Naive thymus-derived CD4-positive, alpha-beta T cell (primary cell): ENCODE measurements around the gene GPR146. TPM values are rescaled to one million over a fixed set of nuclear protein-coding genes. Genes with fewer than 3 reads are reported as not detected.

Experiments
- ATAC-seq: fragments of 150-1000 bp; cut with Tn5 transposase; 2 replicates; pipeline ENCODE4 v1.10.0; 2021; ENCODE audit warnings: mild to moderate bottlenecking, moderate library complexity
- CTCF ChIA-PET: fragments of 350-600 bp; sonication (Branson Sonifier 250); formaldehyde crosslinking; loops from one replicate; lab custom pipeline; 2021; ENCODE audit warnings: antibody characterized with exemption; lab: Charles Lee
- POLR2A ChIA-PET: fragments of 350-600 bp; sonication (Branson Sonifier 250); formaldehyde crosslinking; loops from one replicate; lab custom pipeline; 2021; ENCODE audit warnings: antibody characterized with exemption, inconsistent platforms; lab: Charles Lee
- DNase-seq, 9 donors: peaks; one replicate each; pipeline versions ENCODE4 v3.0.0 to v3.0.0-alpha.2; 2020 to 2022; ENCODE audit warnings: mixed read lengths in 1 of 9
- H3K27ac ChIP-seq: one replicate; pipeline ENCODE4 v1.7.0; 2013; ENCODE audit warnings: mild to moderate bottlenecking, low read depth, low read length, moderate library complexity
- H3K27me3 ChIP-seq, 2 donors: one replicate each; pipeline ENCODE4 v1.7.0; 2013; ENCODE audit warnings: low read length in 2 of 2, mild to moderate bottlenecking in 2 of 2, moderate library complexity in 2 of 2; ENCODE audit not compliant: control insufficient read depth in 2 of 2, insufficient read depth in 2 of 2
- H3K36me3 ChIP-seq, 3 experiments: 1 replicate in 2 of 3; 2 replicates in 1 of 3; pipeline ENCODE4 v1.7.0; 2013; ENCODE audit warnings: low read length in 3 of 3, mild to moderate bottlenecking in 3 of 3, moderate library complexity in 1 of 3; ENCODE audit not compliant: insufficient read depth in 3 of 3, control insufficient read depth in 2 of 3
- H3K4me1 ChIP-seq, 2 donors: one replicate each; pipeline ENCODE4 v1.7.0; 2013; ENCODE audit warnings: low read length in 2 of 2, mild to moderate bottlenecking in 2 of 2, moderate library complexity in 1 of 2; ENCODE audit not compliant: control insufficient read depth in 2 of 2, insufficient read depth in 2 of 2
- H3K4me3 ChIP-seq: 2 replicates; pipeline ENCODE4 v1.7.0; 2013; ENCODE audit warnings: mild to moderate bottlenecking, low read length
- H3K9me3 ChIP-seq, 3 experiments: 1 replicate in 2 of 3; 2 replicates in 1 of 3; pipeline ENCODE4 v1.7.0; 2013; ENCODE audit warnings: low read length in 3 of 3; ENCODE audit not compliant: control insufficient read depth in 2 of 3
- H3K27ac Mint-ChIP-seq, 9 donors: one replicate each; pipeline ENCODE4 v1.8.0; 2020 to 2022; ENCODE audit warnings: mixed read lengths in 9 of 9, mild to moderate bottlenecking in 8 of 9, moderate library complexity in 5 of 9, inconsistent platforms in 2 of 9
- H3K27me3 Mint-ChIP-seq, 5 donors: one replicate each; pipeline ENCODE4 v1.8.0; 2021 to 2022; ENCODE audit warnings: mixed read lengths in 5 of 5, mild to moderate bottlenecking in 1 of 5
- H3K36me3 Mint-ChIP-seq, 5 donors: one replicate each; pipeline ENCODE4 v1.8.0; 2020 to 2022; ENCODE audit warnings: mixed read lengths in 5 of 5, mild to moderate bottlenecking in 3 of 5, inconsistent platforms in 1 of 5
- H3K4me1 Mint-ChIP-seq, 7 donors: one replicate each; pipeline ENCODE4 v1.8.0; 2020 to 2022; ENCODE audit warnings: mixed read lengths in 7 of 7, mild to moderate bottlenecking in 3 of 7, inconsistent platforms in 1 of 7
- H3K4me3 Mint-ChIP-seq, 10 donors: one replicate each; pipeline ENCODE4 v1.8.0; 2020 to 2022; ENCODE audit warnings: mild to moderate bottlenecking in 10 of 10, mixed read lengths in 10 of 10, moderate library complexity in 6 of 10, inconsistent platforms in 2 of 10
- H3K9me3 Mint-ChIP-seq, 11 donors: one replicate each; pipeline ENCODE4 v1.8.0; 2020 to 2022; ENCODE audit warnings: mixed read lengths in 11 of 11, mild to moderate bottlenecking in 4 of 11, inconsistent platforms in 1 of 11, moderate library complexity in 1 of 11
- intact Hi-C, 2 donors: fragments of 100-400 bp; cut with micrococcal nuclease; formaldehyde crosslinking; loops; one replicate each; pipeline ENCODE4 v1.15.1; 2023
- polyA plus RNA-seq, 2 donors: library from polyadenylated mRNA; unstranded; fragments of 300-500 nt; fragmentation: Illumina TruSeq; gene quantifications; one replicate each; pipeline ENCODE4 v1.2.3, GENCODE V29; 2021
- total RNA-seq, 6 experiments: library from RNA in 5 of 6; stranded (reverse) in 5 of 6; gene quantifications; 1 replicate in 5 of 6; 2 replicates in 1 of 6; pipeline ENCODE4 v1.2.3 and lab custom pipeline; 2021 to 2026

GPR146 gene
- total and polyA plus RNA-seq, 7 experiments from 2014 or later: 10.1 to 26.5 (median 15.9) TPM

DNA sequence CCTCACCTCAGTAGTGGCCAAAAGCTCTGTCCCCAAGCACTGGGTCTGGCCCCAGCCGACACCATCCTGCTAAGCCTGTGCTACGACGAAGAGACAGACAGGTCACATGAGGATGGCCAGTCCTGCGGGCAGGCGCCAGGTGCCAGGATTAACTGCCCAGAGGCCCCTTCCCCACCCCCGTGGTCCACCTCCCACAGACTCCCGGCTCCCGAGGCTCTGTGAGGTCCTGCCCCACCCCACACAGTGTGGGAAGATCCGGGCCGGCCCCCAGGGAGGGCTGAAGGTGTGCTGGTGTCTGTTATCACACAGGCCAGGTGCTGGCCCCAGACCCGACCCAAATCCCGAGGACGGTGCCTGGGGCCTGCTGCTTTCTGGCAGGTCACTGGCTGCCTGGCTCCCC lies 34.1 kb upstream of the GPR146 start:
- intact Hi-C loops: no loop called here
- DNase-seq (no peak), ATAC-seq (no peak)
- Histone ChIP-seq H3K4me3 (no peak overlapping the region), H3K36me3 (peaks cover 0 to 33% (median 0%) of the 10 kb centered on the region in 3 experiments), H3K4me1 (peaks cover 5 to 10% of the 10 kb centered on the region in 2 donors), H3K9me3 (no peaks in the 10 kb centered on the region), H3K27ac (no peak overlapping the region), H3K27me3 (no peaks in the 10 kb centered on the region)
- Mint-ChIP-seq H3K4me3 (no peak overlapping the region), H3K4me1 (peaks cover 10 to 21% (median 15%) of the 10 kb centered on the region in 7 donors), H3K27me3 (no peaks in the 10 kb centered on the region), H3K9me3 (peaks cover 0 to 4% (median 0%) of the 10 kb centered on the region in 11 donors), H3K27ac (no peak overlapping the region), H3K36me3 (peaks cover 0 to 14% (median 4%) of the 10 kb centered on the region in 5 donors)
- CTCF ChIA-PET: no interaction called here
- POLR2A ChIA-PET: no interaction called here

DNA sequence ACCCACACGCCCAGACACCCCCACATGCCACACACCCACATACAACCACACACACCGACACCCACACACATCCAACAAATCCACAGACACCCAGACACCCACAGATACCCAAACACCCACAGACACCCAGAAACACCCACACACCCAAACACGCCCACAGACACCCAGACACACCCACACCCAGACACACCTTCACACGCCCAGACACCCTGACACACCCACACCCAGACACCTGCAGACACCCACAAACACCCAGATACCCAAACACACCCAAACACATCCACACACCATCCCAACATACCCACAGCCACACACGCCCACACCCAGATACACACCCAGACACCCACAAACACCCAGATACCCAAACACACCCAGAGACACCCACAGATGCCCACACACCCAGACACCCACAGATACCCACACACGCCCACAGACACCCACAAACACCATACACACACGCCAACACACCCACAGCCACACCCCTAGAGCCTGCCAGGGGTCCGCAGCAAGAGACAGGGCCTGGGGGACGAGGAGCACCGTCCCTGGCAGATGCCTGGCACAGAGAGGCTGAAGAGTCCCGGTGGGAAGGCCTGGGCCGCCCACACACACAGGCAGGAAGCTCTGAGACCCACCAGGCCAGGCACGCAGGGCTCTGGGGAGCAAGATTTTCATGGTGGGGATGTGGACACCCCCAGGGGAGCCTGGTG lies 32.9 kb upstream of the GPR146 start:
- Histone ChIP-seq H3K4me1 (peaks cover 5 to 10% of the 10 kb centered on the region in 2 donors), H3K27ac (no peak overlapping the region), H3K27me3 (no peaks in the 10 kb centered on the region), H3K9me3 (no peaks in the 10 kb centered on the region), H3K4me3 (no peak overlapping the region), H3K36me3 (peaks cover 0 to 33% (median 0%) of the 10 kb centered on the region in 3 experiments)
- peak; percentile 57 for ATAC-seq
- intact Hi-C loops: no loop called here
- ChIA-PET CTCF (interaction anchor here (1.1 kb wide), 1 partner anchor 18 kb away, joined by 3 read pairs; no protein-coding TSS in a partner anchor), POLR2A (interaction anchor here (1.3 kb wide), 1 partner anchor 33 kb away, joined by 3 read pairs; the partner anchor contains the start of gene GPR146)
- peaks cover 10 to 22% (median 15%) of the 10 kb centered on the region in 7 donors for H3K4me1 Mint-ChIP-seq
- H3K9me3 Mint-ChIP-seq: peaks cover 0 to 4% (median 0%) of the 10 kb centered on the region in 11 donors
- H3K36me3 Mint-ChIP-seq: peaks cover 0 to 11% (median 0%) of the 10 kb centered on the region in 5 donors
- H3K27ac Mint-ChIP-seq: peak overlapping the region in 4 of 9 donors; percentile 45 to 83 (median 70)
- no peak for DNase-seq
- H3K27me3 Mint-ChIP-seq: no peaks in the 10 kb centered on the region
- H3K4me3 Mint-ChIP-seq: no peak overlapping the region

DNA sequence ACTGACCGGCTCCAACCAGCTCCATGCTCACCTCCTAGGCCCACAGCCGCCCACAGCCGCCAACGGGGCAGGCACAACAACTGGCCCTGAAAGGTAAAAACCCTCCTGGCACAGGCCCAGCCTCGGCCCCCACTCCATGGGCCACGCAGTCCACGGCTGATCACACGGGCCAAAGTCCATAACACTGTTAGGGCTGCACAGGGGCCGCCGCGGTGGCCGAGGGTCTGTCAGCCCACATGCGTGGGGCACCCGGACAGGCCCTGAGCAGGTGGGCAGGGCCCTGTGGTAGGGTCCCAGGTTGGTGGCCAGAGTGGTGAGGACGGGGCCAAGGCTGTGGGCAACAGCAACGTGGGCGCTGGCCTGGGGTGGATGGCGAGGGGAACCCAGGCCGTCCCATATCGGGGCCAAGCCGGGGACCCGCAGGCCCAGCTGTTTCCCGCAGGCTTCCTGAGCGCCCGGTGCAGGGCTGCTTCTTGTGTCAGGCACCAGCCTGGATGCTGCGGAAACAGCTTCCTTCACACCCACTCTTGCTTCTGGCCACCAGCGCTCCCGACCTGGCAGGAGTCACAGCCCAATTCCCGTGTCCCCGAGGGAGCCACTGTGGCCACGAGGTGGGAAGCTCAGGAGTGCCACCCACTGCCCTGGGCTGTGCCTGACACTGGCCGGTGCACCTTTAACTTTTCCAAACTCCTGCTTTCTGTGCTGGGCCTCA lies 32.2 kb upstream of the GPR146 start:
- ChIA-PET CTCF (interaction anchor here (1.0 kb wide), 1 partner anchor 18 kb away, joined by 3 read pairs; no protein-coding TSS in a partner anchor), POLR2A (interaction anchor here (1.3 kb wide), 1 partner anchor 32 kb away, joined by 3 read pairs; the partner anchor contains the start of gene GPR146)
- no peak overlapping the region for H3K4me3 Mint-ChIP-seq
- no peaks in the 10 kb centered on the region for H3K27me3 Mint-ChIP-seq
- H3K27ac ChIP-seq: no peak overlapping the region
- ATAC-seq: no peak
- H3K4me1 ChIP-seq: peaks cover 5 to 10% of the 10 kb centered on the region in 2 donors
- peaks cover 10 to 22% (median 15%) of the 10 kb centered on the region in 7 donors for H3K4me1 Mint-ChIP-seq
- no peak for DNase-seq
- H3K36me3 Mint-ChIP-seq: peaks cover 0 to 11% (median 0%) of the 10 kb centered on the region in 5 donors
- H3K27ac Mint-ChIP-seq: peak overlapping the region in 1 of 9 donors; percentile 83
- H3K9me3 Mint-ChIP-seq: peaks cover 0 to 4% (median 0%) of the 10 kb centered on the region in 11 donors
- no peak overlapping the region for H3K4me3 ChIP-seq
- no peaks in the 10 kb centered on the region for H3K27me3 ChIP-seq
- peaks cover 0 to 27% (median 0%) of the 10 kb centered on the region in 3 experiments for H3K36me3 ChIP-seq
- no peaks in the 10 kb centered on the region for H3K9me3 ChIP-seq
- intact Hi-C loops: no loop called here

DNA sequence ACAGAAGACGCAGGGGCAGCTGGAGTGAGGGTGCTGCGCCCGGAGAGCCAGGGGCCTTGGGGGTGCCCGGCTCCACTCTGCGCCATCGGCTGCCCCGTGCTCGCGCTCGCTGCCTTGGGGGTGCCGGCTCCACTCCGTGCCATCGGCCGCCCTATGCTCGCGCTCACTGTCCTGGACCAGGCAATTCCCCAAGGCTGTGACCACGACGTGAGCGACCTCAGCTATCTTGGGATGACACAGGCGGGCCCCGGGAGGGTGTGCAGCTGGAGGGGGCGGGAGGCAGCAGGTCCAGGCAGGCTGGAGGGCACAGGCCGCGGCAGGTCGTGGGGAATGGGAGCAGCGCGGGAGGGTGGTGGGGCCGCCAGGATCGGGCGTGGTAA lies 31.6 kb upstream of the GPR146 start:
- no peaks in the 10 kb centered on the region for H3K9me3 ChIP-seq
- POLR2A ChIA-PET: interaction anchor here (1.3 kb wide), 1 partner anchor 31 kb away, joined by 3 read pairs; the partner anchor contains the start of gene GPR146

DNA sequence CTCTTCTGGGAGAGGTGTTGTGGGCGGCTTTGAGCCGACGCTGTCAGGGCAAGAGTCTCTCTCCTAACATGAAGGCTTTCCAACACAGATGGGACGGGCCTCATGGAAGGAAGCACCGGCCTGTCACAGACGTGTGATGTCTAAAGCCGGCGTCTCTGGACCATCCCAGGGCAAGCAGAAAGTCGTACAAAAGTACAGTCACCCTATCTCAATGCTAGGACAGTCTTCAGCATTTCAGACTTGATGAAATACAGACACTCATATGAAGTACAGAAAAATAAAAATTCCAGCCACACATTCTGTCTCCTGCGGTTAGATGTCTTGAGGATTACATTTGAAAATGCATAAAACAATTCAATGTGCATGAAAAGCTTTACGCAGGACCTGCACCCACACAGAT lies 30.8 kb upstream of the GPR146 start:
- H3K27ac Mint-ChIP-seq: peak overlapping the region in 4 of 9 donors; percentile 51 to 75 (median 63)
- intact Hi-C loops: no loop called here
- Histone ChIP-seq H3K27me3 (no peaks in the 10 kb centered on the region), H3K4me3 (no peak overlapping the region), H3K9me3 (no peaks in the 10 kb centered on the region), H3K36me3 (peaks cover 0 to 16% (median 0%) of the 10 kb centered on the region in 3 experiments), H3K4me1 (peaks cover 5 to 10% of the 10 kb centered on the region in 2 donors), H3K27ac (no peak overlapping the region)
- ATAC-seq (no peak), DNase-seq (no peak)
- peaks cover 0 to 15% (median 0%) of the 10 kb centered on the region in 5 donors for H3K36me3 Mint-ChIP-seq
- ChIA-PET POLR2A (no interaction called here), CTCF (no interaction called here)
- H3K4me3 Mint-ChIP-seq: no peak overlapping the region
- no peaks in the 10 kb centered on the region for H3K27me3 Mint-ChIP-seq
- peaks cover 0 to 4% (median 0%) of the 10 kb centered on the region in 11 donors for H3K9me3 Mint-ChIP-seq
- peaks cover 16 to 31% (median 24%) of the 10 kb centered on the region in 7 donors for H3K4me1 Mint-ChIP-seq

More for the DNA sequence above, 31.6 kb upstream of the GPR146 start:
- H3K36me3 ChIP-seq: peaks cover 0 to 21% (median 0%) of the 10 kb centered on the region in 3 experiments
- peaks cover 5 to 10% of the 10 kb centered on the region in 2 donors for H3K4me1 ChIP-seq
- CTCF ChIA-PET: interaction anchor here (1.0 kb wide), 1 partner anchor 19 kb away, joined by 3 read pairs; no protein-coding TSS in a partner anchor
- Mint-ChIP-seq H3K4me1 (peaks cover 10 to 22% (median 15%) of the 10 kb centered on the region in 7 donors), H3K27ac (no peak overlapping the region), H3K4me3 (no peak overlapping the region), H3K27me3 (no peaks in the 10 kb centered on the region), H3K9me3 (peaks cover 0 to 4% (median 0%) of the 10 kb centered on the region in 11 donors), H3K36me3 (peaks cover 0 to 11% (median 0%) of the 10 kb centered on the region in 5 donors)
- DNase-seq (no peak), ATAC-seq (no peak)
- H3K27me3 ChIP-seq: no peaks in the 10 kb centered on the region
- H3K4me3 ChIP-seq: no peak overlapping the region
- no peak overlapping the region for H3K27ac ChIP-seq
- intact Hi-C loops: no loop called here

DNA sequence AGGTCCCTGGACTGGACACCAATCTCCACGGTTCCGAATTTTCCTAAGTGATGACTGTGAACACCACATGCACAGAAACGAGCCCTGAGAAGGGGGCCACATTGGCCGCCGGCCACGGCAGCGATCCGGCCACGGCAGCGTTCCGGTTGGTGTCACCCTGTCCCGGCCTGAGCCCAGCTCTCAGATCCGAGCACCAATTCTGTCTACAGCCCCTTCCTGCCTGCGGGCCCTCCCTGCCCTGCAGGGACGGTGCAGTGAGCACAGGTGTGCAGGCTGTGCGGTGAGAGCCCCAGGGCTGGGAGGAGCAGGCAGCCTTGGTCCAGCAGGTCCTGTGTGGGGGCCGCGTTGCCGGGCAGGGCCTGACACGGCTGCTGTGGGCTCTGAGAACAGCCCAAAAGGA lies 29.7 kb upstream of the GPR146 start:
- peaks cover 0 to 9% (median 0%) of the 10 kb centered on the region in 3 experiments for H3K36me3 ChIP-seq
- CTCF ChIA-PET: no interaction called here
- DNase-seq (no peak), ATAC-seq (no peak)
- intact Hi-C loops: no loop called here
- Mint-ChIP-seq H3K27me3 (no peaks in the 10 kb centered on the region), H3K4me1 (peaks cover 13 to 31% (median 23%) of the 10 kb centered on the region in 7 donors), H3K27ac (no peak overlapping the region), H3K36me3 (peaks cover 0 to 6% (median 0%) of the 10 kb centered on the region in 5 donors), H3K9me3 (peaks cover 0 to 4% (median 0%) of the 10 kb centered on the region in 11 donors), H3K4me3 (no peak overlapping the region)
- no peak overlapping the region for H3K27ac ChIP-seq
- peaks cover 5 to 10% of the 10 kb centered on the region in 2 donors for H3K4me1 ChIP-seq
- H3K4me3 ChIP-seq: no peak overlapping the region
- H3K9me3 ChIP-seq: no peaks in the 10 kb centered on the region
- POLR2A ChIA-PET: no interaction called here
- H3K27me3 ChIP-seq: no peaks in the 10 kb centered on the region
